ENCODE results near the gene GPA33.

- no peak for TF ChIP-seq REST (tag by site-specific recombination; IDR thresholded peaks at IDR 0.05)
- TF ChIP-seq YY1 (tag by site-specific recombination; IDR thresholded peaks at IDR 0.05) = no peak
- no peak for TF ChIP-seq CTCF (tag by site-specific recombination; IDR thresholded peaks at IDR 0.05)
- TF ChIP-seq ZBTB49 (tag by site-specific recombination; IDR thresholded peaks at IDR 0.05; ENCODE audit: low read depth) = no peak
- TF ChIP-seq HOXA7 (CRISPR knock-in tag; IDR thresholded peaks at IDR 0.05; ENCODE audit: borderline replicate concordance) = no peak
- no peak for TF ChIP-seq ZNF776 (tag by site-specific recombination; IDR thresholded peaks at IDR 0.05; ENCODE audit: borderline replicate concordance)
Measured at GRCh38 chr1:167095368-167095767, 5.2 kb upstream of the GPA33 start.
